Measurements from ENCODE around the gene SLC29A3. TPM values are rescaled to one million over a fixed set of nuclear protein-coding genes. Genes with fewer than 3 reads are reported as not detected.

The SLC29A3 gene
- polyA plus RNA-seq, 12 donors, result 2.2 to 6.8 (median 3.8) TPM; not detected in 2

DNA sequence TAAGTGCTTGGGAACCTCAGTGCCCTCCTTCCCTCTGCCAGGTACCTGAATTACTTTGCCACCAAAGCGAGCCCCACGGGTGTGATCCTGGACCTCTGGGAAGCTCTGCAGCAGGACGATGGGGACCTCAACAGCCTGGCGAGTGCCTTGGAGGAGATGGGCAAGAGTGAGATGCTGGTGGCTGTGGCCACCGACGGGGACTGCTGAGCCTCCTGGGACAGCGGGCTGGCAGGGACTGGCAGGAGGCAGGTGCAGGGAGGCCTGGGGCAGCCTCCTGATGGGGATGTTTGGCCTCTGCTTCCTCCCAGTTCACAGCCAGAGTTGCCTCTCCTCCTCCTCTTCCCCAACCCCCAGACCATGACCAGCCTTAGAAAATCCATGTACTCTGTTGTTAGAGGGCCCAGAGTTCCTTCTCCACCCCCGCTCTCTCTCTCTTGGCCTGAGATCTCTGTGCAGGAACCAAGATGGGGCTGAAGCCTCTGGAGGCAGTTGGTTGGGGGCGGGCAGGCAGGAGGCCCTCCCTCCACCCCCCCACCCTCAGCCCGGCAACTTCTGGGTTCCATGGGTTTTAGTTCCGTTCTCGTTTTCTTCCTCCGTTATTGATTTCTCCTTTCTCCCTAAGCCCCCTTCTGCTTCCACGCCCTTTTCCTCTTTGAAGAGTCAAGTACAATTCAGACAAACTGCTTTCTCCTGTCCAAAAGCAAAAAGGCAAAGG is 19.8 kb upstream of the SLC29A3 start:
- DNase-seq, result no peak

DNA sequence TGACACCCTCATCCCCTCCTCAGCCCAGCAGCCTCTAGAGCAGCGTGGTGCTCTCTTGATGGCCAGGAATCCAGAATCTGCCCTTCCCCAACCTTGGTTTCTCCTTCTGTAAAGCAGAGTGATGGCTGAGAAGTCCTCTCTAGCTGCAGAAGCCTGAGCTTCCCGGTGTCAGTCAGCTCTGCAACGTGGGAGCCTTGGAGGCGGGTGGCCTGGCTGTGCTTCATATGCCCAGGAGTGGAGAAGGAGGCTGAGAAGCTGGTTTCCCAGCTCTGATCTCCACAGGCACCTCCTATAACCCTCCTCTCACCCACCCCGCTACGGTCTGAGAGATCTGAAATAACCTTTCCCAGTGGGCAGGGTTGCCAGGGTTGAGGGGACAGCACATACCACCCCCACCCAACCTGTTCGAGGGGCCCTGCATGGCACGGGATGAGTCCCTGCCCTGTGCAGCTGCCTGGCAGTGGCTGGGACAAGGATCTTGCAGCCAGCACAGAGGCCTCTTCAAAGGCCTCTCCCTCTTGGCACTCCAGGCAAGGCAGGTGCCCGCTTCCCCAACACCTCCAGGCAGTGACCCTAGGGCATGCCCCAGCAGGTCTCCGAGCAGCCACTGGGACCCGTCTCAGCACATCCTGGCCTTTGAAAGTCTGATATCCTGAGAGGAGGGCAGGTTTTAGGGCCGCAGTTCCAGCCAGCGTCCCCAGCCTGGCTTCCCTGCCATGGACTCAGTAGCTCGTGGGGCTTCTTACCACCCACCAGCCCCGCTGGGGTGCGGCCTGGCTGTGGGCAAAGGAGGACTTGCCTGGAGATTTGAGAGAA is 18.3 kb upstream of the SLC29A3 start:
- DNase-seq, result no peak

DNA sequence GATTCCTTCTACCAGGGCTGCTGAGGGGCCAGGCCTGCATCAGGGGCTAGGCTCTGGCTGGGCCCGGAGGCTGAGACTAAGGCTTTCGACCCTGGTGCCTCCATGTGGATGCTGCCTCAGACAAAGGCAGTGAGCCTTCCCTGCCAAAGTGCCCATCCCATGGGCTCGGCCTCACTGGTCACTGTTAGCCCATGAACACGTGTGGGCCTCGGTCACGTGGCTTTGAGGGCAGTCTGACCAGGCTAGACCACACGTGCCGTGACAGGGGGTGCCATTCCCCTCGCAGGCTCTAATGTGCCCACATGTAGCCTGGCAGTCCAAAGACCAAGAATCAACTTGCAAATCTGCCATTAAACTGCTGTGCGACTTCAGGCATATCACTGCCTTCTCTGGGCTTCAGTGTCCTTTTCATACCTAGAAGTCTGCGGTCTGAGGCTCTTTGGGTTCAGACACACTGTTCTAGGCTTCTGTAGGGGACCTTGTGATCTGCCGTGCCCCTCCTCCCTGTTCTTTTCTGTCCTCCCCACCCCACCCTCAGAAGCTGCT is 17.6 kb upstream of the SLC29A3 start:
- DNase-seq, result no peak

DNA sequence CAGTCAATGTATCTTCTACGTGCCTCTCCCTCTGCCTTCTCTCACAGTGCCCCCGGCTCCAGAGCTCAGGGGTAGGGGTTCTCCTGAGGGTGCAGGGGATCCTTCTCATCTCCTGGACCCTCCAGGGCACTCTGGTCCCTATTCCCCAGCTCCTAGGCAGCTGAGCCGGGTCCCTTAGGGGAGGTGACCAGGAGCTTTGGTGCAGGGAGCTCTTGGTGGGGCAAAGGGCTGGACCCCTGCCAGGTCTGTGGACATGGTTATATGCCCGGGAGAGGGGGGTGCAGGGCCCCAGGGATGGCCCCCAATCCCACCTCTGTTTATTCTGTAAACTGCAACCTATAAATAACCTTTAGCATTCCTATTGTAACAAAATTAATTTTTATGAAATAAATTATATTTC is 16.6 kb upstream of the SLC29A3 start:
- DNase-seq, result no peak

DNA sequence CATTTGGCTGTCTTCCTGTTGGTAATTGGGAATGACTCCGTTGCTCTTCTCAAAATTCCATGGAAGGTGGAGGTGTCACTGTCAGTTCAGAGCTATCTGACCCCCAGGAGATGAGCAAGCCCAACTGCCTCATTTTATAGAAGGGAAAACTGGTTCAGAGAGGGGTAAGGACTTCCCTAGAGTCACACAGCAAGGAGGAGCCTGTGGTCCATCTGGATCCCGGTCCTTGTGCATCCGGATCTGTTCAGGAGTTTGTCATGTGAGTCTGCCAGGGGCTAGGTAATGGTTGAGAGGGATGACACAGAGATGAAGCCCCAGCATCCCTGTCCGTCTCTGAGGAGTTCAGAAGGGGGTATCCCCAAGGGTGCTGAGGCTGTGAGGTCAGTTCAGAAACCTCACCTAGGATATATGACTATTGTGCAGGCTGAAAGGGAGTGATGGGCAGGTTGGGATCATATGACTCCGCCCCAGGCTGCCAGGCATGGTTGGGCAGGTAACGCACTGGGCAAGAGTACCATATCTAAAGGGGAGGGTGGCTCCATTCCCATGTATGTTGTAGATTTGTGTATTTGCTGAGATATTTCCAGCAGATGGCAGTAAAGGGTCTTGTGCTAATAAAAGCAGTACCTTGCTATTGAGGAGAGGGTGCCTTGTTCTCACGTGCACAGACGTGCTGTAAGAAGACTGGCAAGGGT is 16.0 kb upstream of the SLC29A3 start:
- peak; percentile 50 for DNase-seq

DNA sequence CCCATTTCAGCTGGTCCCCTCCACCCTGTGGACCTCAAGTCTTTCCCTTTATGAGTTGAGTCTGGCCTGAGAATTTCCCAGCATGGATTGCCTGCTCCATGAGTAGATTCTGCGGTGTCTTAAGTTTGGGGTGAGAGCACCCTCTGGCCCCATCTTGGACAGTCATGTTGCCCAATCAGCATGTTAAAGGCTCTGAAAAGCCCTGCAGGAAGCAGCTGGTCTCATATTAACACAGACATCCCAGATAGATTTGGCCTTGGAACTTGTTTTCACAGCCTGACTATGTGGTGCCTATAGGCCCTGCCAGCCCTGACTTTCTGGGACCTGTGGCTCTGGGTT is 15.5 kb upstream of the SLC29A3 start:
- no peak for DNase-seq

DNA sequence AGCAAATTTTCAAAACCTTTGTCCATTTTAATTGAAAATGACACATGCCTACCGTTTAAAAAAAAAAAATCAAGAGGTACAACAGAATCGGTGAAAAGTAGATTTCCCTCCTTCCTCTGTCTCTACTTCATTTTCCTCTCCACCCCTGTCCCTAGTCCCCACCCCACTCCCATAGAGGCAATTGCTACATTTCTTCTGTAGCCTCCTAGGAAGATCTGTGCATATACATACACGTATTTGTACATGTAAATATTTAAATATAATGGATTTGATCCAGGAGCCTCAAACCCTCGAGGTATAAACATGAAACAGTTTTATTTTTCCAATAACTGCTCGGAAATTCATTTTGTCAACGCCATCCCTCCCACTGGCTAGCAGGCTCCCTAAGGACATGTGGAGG is 14.1 kb upstream of the SLC29A3 start:
- DNase-seq, result no peak

DNA sequence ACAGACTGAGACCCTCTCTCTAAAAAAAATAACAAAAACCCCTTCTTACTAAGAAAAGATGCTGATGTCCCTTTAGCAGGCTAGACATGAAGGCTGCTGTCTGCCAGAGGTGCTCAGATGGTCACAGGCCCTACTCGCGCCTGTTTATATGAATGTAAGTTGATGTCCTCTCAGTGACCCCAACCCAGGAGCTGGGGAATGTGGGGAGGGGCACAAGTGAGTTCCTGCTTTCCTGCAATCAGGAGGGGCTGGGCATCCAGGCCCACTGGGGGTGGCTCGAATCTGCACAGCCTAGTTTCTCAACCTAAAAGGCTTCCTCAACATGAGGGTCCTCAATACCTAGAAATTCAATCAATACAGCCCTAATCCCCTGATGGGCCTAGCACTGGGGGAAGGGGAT is 12.1 kb upstream of the SLC29A3 start:
- DNase-seq, result no peak

DNA sequence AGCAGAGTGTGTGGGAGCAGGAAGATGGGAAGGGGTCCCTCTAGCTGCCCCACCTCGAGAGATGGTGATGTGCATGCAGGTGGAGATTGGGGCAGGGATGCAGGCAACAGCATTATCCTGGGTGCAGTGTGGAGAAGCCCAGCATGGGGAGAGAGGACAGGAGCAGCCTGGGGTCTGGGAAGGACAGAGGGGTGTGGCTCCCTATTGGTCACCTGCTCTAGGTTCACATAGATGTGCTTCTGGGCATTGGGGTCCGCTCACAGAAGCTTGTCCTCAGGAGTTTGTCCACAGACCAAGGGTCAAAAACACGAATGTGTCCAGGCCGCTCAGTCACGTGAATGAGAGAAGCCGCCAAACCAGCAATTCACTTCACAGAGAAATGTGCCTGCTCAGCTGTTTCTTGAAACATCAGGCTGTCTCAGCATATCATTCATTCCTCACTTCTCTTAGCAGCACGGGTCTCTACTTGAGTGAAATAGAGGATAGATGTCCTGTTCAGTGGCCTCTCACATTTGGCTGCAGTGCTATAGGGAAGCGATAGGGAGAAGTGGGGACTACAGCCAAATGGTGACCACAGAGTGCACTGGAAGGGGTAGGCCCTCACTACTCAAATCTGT is 11.5 kb upstream of the SLC29A3 start:
- DNase-seq, result no peak

DNA sequence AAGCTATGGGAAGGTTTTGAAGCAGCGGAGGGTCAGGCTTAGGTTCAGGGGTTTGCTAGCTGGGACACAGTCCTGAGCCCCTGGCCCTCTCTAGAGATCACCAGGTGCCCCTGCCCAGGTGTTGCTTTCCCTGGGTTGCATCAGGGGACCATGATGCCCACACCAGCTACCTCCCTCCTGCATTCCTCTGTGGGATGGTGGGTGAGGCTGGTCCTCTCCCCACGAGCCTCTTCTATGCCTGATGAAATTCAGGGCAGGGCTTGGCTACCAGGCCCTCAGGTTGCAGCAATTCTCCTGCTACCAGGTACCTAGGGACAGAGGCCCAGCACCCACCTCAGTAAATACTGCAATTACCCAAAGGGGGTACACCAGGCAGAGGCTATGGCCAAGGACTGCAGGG is 10.8 kb upstream of the SLC29A3 start:
- no peak for DNase-seq

DNA sequence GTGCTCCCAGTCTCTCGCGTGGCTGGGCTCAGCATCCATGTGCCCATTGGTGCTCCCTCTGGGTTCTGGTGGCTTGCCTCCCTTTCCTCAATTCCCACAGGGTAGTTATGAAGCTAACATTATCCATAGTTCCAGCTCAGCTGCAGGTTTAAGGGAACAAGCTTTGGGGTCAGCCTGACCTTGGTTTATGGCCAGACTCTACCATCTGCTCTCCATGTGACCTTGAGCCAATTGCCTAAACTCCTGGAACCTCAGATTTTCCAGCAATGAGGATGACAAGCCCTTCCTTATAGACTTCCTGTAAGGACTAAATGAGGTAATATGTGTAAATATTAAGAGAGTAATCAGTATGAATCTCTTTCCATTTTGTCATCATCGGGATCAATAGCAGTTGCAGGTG is 10.1 kb upstream of the SLC29A3 start:
- DNase-seq, result no peak

DNA sequence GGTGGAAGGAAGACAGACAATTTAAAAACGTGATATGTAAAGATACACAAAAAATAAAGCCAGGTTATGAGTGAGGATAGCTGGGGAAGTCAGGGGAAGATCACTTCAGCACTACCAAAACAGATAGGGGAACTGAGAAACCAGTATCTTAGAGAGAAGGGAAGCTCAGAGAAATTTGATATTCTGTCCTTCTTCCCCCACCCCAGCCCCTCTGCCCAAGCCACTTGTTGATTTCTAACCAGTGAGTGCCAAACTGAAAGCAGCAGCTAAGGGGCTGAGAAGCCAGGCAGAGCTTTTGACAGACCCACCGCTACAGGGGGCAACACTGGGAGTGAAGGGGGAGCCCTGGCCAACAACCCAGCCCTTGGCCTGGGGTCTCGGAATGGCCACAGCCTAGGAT is 9.1 kb upstream of the SLC29A3 start:
- no peak for DNase-seq

DNA sequence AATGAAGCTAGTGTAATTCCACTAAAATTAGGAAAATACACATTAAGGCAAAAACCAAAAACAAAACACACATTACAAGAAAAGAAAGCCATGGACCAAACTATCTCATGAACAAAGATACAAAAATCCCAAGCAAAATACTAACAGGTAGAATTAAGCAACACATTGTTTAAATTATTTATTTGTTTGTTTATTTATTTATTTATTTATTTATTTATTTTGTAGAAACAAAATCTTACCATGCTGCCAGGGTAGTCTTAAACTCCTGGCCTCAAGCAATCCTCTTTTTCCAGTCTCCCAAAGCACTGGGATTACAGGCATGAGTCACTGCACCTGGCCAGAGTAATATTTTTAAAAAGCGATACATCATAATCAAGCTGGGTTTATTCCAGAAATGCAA is 6.8 kb upstream of the SLC29A3 start:
- no peak for DNase-seq

DNA sequence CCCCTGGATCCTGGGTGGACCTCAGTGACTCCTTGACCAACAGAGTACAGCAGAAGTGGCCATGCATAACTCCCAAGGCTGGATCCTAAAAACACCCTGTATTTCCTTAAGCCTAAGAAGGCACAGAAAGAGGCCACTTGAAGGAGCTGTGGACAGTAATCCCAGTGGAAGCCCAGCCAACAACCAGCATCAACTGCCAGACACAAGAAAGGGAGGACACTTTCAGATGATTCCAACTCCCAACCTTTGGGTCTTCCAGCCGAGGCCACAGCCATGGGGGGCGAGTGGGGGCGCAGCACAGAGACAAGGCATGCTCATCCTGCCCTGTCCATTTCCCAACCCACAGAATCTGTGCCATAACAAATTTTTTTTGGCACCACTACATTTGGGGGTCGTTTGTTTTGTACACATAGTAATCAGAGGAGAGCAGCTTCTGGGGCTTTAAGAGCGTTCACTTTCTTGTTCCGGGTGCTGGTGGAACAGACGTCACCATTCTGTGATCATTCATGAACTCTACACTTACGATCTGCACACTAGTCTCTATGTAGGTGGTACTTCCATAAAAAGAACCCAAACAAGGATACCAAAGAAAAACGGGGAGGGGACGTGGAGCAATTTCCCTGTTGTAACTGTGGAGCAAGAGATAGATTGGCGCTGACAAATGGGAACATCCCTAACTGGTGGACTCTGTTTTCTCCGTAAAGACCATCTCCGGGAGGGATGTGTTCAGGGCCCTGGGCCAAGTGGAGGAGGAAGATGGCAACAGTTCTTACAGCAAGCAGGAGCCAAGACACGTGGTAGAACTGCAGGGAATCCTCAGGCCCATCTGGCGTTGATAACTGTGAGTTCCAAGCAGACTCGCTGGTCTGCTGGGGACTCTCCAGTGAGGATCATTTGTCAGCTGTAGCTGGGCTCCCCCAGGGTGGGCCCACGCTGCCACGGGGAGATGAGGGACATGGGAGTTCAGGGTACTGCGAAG is 6.0 kb upstream of the SLC29A3 start:
- DNase-seq, result peak; percentile 87

DNA sequence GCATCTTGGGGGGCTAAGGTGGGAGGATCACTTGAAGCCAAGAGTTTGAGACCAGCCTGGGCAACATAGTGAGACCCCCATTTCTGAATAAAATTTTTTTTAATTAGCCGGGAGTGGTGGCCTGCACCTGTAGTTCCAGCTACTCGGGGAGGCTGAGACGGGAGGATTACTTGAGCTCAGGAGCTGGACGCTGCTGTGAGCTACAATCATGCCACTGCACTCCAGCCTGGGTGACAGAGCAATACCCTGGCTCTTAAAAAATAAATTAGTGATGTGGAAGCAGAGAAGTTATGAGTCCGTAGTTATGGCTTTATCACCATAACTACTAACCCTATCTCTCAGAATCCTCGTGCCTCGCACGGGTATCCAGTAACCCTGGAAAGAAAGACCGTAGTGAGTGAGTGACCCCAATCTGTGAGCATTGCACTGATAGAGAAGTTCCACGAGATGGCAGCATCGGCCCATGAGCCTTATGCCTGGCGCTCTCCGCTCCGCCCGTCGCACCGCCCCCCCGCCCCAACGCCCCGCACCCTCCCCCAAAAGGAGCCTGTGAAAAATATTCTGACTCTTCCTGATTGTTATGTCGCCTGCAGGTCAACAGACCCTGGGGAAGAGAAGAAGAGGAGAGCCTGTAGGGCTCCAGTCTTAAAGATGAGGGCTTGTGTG is 4.9 kb upstream of the SLC29A3 start:
- DNase-seq, result peak; percentile 65

DNA sequence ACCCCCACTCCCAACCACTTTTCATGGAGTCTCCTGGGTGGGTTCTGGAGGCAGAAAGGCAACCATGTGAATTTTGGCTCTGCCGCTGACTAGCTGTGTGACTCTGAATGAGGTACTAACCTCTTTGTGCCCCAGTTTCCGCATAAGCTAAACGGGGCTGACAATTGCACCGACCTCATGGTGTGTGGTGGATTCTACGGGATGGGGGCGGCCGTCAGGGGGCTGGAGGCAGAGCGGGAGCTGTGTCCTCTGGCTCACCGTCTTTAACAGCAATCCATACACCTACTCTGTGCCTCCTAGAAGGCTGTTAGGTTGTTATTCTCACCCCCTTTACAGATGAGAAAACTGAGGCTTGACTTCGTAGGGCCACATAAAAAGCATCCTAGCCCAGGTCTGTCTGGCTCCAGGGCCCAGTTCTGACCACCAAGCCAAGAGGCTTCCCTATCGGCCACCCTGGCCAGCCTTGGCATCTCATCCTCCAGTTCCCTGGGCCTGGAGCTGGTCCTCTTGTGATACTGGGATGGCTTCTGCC is 4.3 kb upstream of the SLC29A3 start:
- DNase-seq, result no peak

DNA sequence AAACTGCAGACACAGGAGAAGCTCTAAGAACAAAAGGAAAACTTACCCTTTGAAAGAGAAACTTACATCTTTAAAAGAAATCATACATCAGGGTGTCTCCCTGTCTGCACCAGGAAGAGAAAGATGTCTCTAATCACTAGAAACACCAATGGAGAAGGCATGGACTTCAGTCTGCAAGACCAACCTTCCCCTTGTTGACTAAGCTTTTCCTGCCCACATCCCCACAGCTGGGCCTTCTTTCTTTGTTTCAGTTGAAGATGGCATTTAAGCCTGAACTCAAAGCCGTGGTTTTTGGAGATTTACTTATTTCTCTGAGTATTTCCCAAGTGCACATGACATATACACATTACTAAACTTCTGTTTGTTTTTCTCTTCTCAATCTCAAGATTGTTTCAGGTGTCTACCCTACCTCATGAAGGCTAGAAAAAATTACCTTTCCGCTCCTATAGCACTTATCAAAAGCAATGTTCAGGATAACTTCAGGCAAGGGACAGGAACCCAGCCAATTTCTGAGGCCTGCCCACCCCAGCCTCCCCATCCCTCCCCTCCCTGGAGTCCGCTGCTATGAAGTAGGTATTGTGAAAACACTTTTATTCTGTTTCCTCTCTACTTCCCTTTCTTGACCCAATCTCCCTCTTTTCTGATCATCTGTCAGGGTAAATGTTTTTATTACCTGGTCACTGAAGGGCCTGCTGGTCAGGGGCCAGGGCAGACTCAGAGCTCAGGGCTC is 2.8 kb upstream of the SLC29A3 start:
- DNase-seq, result no peak

DNA sequence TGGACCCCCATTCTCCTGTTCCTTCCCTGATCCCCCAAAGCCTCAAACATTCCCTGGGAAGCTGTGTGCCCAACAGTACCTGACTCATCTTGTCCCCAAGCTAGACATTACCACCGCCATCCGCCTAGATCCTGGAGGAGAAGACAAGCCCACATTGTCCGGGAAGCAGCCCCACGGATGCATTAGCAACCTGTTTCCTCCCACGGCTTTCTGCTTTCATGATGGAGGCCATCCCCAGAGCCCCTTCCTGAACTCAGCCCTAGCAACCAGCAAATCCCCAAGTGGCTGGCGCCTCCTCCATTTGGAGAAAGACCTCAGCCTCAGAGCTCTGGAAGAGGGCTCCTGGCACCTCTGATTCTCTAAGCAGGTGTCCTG is 2.3 kb upstream of the SLC29A3 start:
- no peak for DNase-seq

DNA sequence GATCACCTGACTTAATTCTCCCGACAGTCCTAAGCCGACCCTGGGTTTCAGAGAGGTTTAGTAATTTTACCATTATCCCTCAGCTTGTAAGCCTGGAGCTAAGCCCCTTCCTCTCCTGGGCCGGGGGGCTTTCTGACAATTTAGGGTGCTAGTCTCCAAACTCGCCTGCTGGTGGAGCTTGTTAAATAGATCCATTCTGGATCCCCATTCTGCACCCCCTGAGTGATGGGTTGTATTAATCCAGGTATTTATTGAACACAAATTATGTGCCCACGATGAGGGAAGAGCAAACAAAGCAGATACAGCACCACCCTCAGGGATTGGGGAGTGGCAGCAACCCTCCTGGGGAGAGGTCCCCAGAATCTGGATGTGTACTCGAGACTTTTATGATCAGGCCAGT is 1.3 kb upstream of the SLC29A3 start:
- DNase-seq, result no peak

Measured in muscle of arm (tissue), 12 donors.